SK-N-SH (cell line): ENCODE data around the gene CDH4. TPM values are rescaled to one million over a fixed set of nuclear protein-coding genes. Genes with fewer than 3 reads are reported as not detected.

Experiments used
- CTCF ChIA-PET: fragments of 300-600, 350-600 bp; formaldehyde crosslinking; extraction: SDS; loops from one replicate; lab custom pipeline; 2021; lab: Yijun Ruan, JAX
- POLR2A ChIA-PET: fragments of 350-600 bp; sonication (Branson Sonifier 250); formaldehyde crosslinking; extraction: SDS; loops from one replicate; lab custom pipeline; 2020; ENCODE audit warnings: antibody characterized with exemption, inconsistent platforms; lab: Yijun Ruan, JAX
- DNase-seq: peaks from one replicate; pipeline ENCODE4 v3.0.0; 2012
- H2AFZ ChIP-seq: fragments of 200-600 bp; sonication (generic); 2 replicates; pipeline ENCODE4 v1.8.1; 2016; ENCODE audit warnings: antibody characterized with exemption, mild to moderate bottlenecking, low read depth
- H3F3A ChIP-seq: fragments of 200-600 bp; sonication (generic); replicated peaks from 2 replicates; pipeline ENCODE3; 2016; ENCODE audit warnings: antibody characterized with exemption, mild to moderate bottlenecking; ENCODE audit not compliant: insufficient read depth
- H3K27ac ChIP-seq, 2 experiments: fragments of 200-500 bp in 1 of 2; fragments of 200-600 bp in 1 of 2; sonication (Bioruptor generic) in 1 of 2; sonication (generic), shearing (Covaris generic) in 1 of 2; 2 replicates each; pipeline versions ENCODE4 v1.5.1 to v1.6.1; 2014 to 2016; ENCODE audit warnings: low read depth in 2 of 2, inconsistent platforms in 1 of 2, low read length in 1 of 2, mild to moderate bottlenecking in 1 of 2, mixed read lengths in 1 of 2
- H3K27me3 ChIP-seq: fragments of 200-600 bp; sonication (generic), shearing (Covaris generic); 2 replicates; pipeline ENCODE4 v1.6.1; 2016; ENCODE audit warnings: mixed run types; ENCODE audit not compliant: insufficient read depth
- H3K36me3 ChIP-seq, 2 experiments: fragments of 200-500 bp in 1 of 2; fragments of 200-600 bp in 1 of 2; sonication (Bioruptor generic) in 1 of 2; sonication (generic) in 1 of 2; replicated peaks in 1 of 2; 2 replicates each; pipeline versions ENCODE3 to v1.5.1; 2014 to 2016; ENCODE audit warnings: low read length in 1 of 2, mild to moderate bottlenecking in 1 of 2; ENCODE audit not compliant: insufficient read depth in 2 of 2, control insufficient read depth in 1 of 2
- H3K4me1 ChIP-seq, 2 experiments: fragments of 200-500 bp in 1 of 2; fragments of 200-600 bp in 1 of 2; sonication (Bioruptor generic) in 1 of 2; sonication (generic), shearing (Covaris generic) in 1 of 2; 2 replicates each; pipeline versions ENCODE4 v1.5.1 to v1.6.1; 2014 to 2016; ENCODE audit warnings: low read depth in 1 of 2, low read length in 1 of 2, mixed run types in 1 of 2; ENCODE audit not compliant: insufficient read depth in 2 of 2, control insufficient read depth in 1 of 2
- H3K4me2 ChIP-seq: fragments of 200-600 bp; sonication (generic), shearing (Covaris generic); 2 replicates; pipeline ENCODE4 v1.6.1; 2017; ENCODE audit warnings: mixed run types
- H3K4me3 ChIP-seq, 2 experiments: fragments of 200-500 bp in 1 of 2; fragments of 200-600 bp in 1 of 2; sonication (Bioruptor generic) in 1 of 2; sonication (generic), shearing (Covaris generic) in 1 of 2; 2 replicates each; pipeline versions ENCODE4 v1.5.1 to v1.8.1; 2014 to 2016; ENCODE audit warnings: low read depth in 2 of 2, inconsistent platforms in 1 of 2, low read length in 1 of 2, mild to moderate bottlenecking in 1 of 2, mixed read lengths in 1 of 2, moderate library complexity in 1 of 2
- H3K79me2 ChIP-seq: fragments of 200-600 bp; sonication (generic); 2 replicates; pipeline ENCODE4 v1.8.1; 2017; ENCODE audit warnings: mild to moderate bottlenecking; ENCODE audit not compliant: insufficient read depth
- H3K9ac ChIP-seq: fragments of 200-600 bp; sonication (generic); 2 replicates; pipeline ENCODE4 v1.6.1; 2017; ENCODE audit warnings: mixed run types
- H3K9me2 ChIP-seq: fragments of 200-600 bp; sonication (generic); 2 replicates; pipeline ENCODE4 v1.6.1; 2017; ENCODE audit warnings: mixed run types
- H3K9me3 ChIP-seq: fragments of 200-600 bp; sonication (generic); 2 replicates; pipeline ENCODE4 v1.6.1; 2017; ENCODE audit warnings: mixed run types, mild to moderate bottlenecking, moderate library complexity
- H4K20me1 ChIP-seq: fragments of 200-600 bp; sonication (generic); 2 replicates; pipeline ENCODE4 v1.6.1; 2017; ENCODE audit warnings: mild to moderate bottlenecking, mixed run types; ENCODE audit not compliant: insufficient read depth
- ELF1 ChIP-seq: IDR thresholded peaks from 2 replicates; pipeline ENCODE4 v1.4.0; 2012
- FOSL2 ChIP-seq: IDR thresholded peaks from 2 replicates; pipeline ENCODE4 v1.4.0; 2012; ENCODE audit warnings: low read depth, mild to moderate bottlenecking, moderate library complexity, borderline replicate concordance
- FOXM1 ChIP-seq: IDR thresholded peaks from 2 replicates; pipeline ENCODE4 v1.4.0; 2012; ENCODE audit warnings: low read depth, mild to moderate bottlenecking
- GABPA ChIP-seq: IDR thresholded peaks from 2 replicates; pipeline ENCODE4 v1.4.0; 2012; ENCODE audit warnings: low read depth, mild to moderate bottlenecking
- IRF3 ChIP-seq: fragments of 150-350 bp; IDR thresholded peaks from 2 replicates; pipeline ENCODE4 v1.6.1; 2016; ENCODE audit warnings: mild to moderate bottlenecking, low read depth, low read length
- JUND ChIP-seq: IDR thresholded peaks from 2 replicates; pipeline ENCODE4 v1.4.0; 2012
- MXI1 ChIP-seq: IDR thresholded peaks from 2 replicates; pipeline ENCODE4 v1.6.1; 2012; ENCODE audit warnings: mild to moderate bottlenecking, low read depth, low read length, improper control_type of control experiment
- NFIC ChIP-seq: IDR thresholded peaks from 2 replicates; pipeline ENCODE4 v1.4.0; 2012; ENCODE audit warnings: borderline replicate concordance
- POLR2AphosphoS5 ChIP-seq: IDR thresholded peaks from 2 replicates; pipeline ENCODE4 v1.6.1; 2012; ENCODE audit warnings: low read depth, low read length
- RAD21 ChIP-seq: IDR thresholded peaks from 2 replicates; pipeline ENCODE4 v1.6.1; 2012; ENCODE audit warnings: mild to moderate bottlenecking, low read length
- SIN3A ChIP-seq: IDR thresholded peaks from 2 replicates; pipeline ENCODE4 v1.6.1; 2012; ENCODE audit warnings: low read depth, mild to moderate bottlenecking, low read length, moderate library complexity, borderline replicate concordance
- TAF1 ChIP-seq: IDR thresholded peaks from 2 replicates; pipeline ENCODE4 v1.6.1; 2012; ENCODE audit warnings: low read depth, mild to moderate bottlenecking, low read length, moderate library complexity, borderline replicate concordance
- TCF12 ChIP-seq: IDR thresholded peaks from 2 replicates; pipeline ENCODE4 v1.4.0; 2012
- TEAD4 ChIP-seq: IDR thresholded peaks from 2 replicates; pipeline ENCODE4 v1.4.0; 2012; ENCODE audit warnings: mild to moderate bottlenecking, borderline replicate concordance; ENCODE audit not compliant: insufficient read depth
- USF2 ChIP-seq: fragments of 150-350 bp; IDR thresholded peaks from 2 replicates; pipeline ENCODE4 v1.6.1; 2017; ENCODE audit warnings: antibody characterized with exemption, low read length, low read depth, borderline replicate concordance
- YY1 ChIP-seq: IDR thresholded peaks from 2 replicates; pipeline ENCODE4 v1.4.0; 2012; ENCODE audit warnings: low read depth, mild to moderate bottlenecking
- WGBS: methylation state at CpG from one replicate; pipeline ENCODE4 v1.1.6; 2017; ENCODE audit warnings: low lambda C conversion rate; 5-methylcytosine and 5-hydroxymethylcytosine counted together
- polyA plus RNA-seq, 3 experiments: library from polyadenylated mRNA; depleted of rRNA; stranded (reverse); fragments of >200 nt; gene quantifications; 2 replicates each; pipeline ENCODE4 v1.2.3, GENCODE V29; 2012
- TF ChIP-seq, protein P1 (sequence below): IDR thresholded peaks from 2 replicates; pipeline ENCODE4; 2012
- TF ChIP-seq, protein P2 (sequence below): IDR thresholded peaks from 2 replicates; pipeline ENCODE4 v1.4.0; 2012; ENCODE audit warnings: low read depth, borderline replicate concordance
- TF ChIP-seq, protein P3 (sequence below): fragments of 200-600 bp; sonication (generic); IDR thresholded peaks from 2 replicates; pipeline ENCODE4 v1.6.1; 2017; ENCODE audit warnings: antibody characterized with exemption, mild to moderate bottlenecking, moderate library complexity
- TF ChIP-seq, protein P4 (sequence below): IDR thresholded peaks from 2 replicates; pipeline ENCODE4 v1.4.0; 2012; ENCODE audit warnings: low read depth

The CDH4 gene
- polyA plus RNA-seq, 1 of the 3 experiments (the other 2 are of a cell fraction) = not detected

GRCh38 chr20:61728786-61729770 lies 477.0 kb downstream of the CDH4 start:
- Histone ChIP-seq H4K20me1 (no peaks in the 10 kb centered on the region), H3K27ac (no peak overlapping the region), H2AFZ (no peak overlapping the region), H3K9ac (no peak overlapping the region), H3K4me1 (no peaks in the 10 kb centered on the region), H3K79me2 (no peaks in the 10 kb centered on the region), H3K4me3 (no peak overlapping the region), H3K4me2 (no peak overlapping the region), H3K36me3 (no peaks in the 10 kb centered on the region), H3K9me2 (no peaks in the 10 kb centered on the region), H3F3A (no peaks in the 10 kb centered on the region), H3K27me3 (no peaks in the 10 kb centered on the region), H3K9me3 (no peaks in the 10 kb centered on the region)
- ChIA-PET POLR2A (no interaction called here), CTCF (no interaction called here)
- TF ChIP-seq SIN3A (no peak), TAF1 (no peak), USF2 (no peak), RAD21 (no peak), FOSL2 (no peak), ELF1 (no peak), GABPA (no peak), FOXM1 (no peak), MXI1 (no peak), POLR2AphosphoS5 (no peak), IRF3 (no peak), YY1 (no peak), JUND (no peak), TCF12 (no peak), NFIC (no peak), TEAD4 (no peak)
- TF ChIP-seq, protein P1, sequence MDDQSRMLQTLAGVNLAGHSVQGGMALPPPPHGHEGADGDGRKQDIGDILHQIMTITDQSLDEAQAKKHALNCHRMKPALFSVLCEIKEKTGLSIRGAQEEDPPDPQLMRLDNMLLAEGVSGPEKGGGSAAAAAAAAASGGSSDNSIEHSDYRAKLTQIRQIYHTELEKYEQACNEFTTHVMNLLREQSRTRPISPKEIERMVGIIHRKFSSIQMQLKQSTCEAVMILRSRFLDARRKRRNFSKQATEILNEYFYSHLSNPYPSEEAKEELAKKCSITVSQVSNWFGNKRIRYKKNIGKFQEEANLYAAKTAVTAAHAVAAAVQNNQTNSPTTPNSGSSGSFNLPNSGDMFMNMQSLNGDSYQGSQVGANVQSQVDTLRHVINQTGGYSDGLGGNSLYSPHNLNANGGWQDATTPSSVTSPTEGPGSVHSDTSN = no peak
- TF ChIP-seq, protein P2, sequence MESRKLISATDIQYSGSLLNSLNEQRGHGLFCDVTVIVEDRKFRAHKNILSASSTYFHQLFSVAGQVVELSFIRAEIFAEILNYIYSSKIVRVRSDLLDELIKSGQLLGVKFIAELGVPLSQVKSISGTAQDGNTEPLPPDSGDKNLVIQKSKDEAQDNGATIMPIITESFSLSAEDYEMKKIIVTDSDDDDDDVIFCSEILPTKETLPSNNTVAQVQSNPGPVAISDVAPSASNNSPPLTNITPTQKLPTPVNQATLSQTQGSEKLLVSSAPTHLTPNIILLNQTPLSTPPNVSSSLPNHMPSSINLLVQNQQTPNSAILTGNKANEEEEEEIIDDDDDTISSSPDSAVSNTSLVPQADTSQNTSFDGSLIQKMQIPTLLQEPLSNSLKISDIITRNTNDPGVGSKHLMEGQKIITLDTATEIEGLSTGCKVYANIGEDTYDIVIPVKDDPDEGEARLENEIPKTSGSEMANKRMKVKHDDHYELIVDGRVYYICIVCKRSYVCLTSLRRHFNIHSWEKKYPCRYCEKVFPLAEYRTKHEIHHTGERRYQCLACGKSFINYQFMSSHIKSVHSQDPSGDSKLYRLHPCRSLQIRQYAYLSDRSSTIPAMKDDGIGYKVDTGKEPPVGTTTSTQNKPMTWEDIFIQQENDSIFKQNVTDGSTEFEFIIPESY = no peak
- TF ChIP-seq, protein P3, sequence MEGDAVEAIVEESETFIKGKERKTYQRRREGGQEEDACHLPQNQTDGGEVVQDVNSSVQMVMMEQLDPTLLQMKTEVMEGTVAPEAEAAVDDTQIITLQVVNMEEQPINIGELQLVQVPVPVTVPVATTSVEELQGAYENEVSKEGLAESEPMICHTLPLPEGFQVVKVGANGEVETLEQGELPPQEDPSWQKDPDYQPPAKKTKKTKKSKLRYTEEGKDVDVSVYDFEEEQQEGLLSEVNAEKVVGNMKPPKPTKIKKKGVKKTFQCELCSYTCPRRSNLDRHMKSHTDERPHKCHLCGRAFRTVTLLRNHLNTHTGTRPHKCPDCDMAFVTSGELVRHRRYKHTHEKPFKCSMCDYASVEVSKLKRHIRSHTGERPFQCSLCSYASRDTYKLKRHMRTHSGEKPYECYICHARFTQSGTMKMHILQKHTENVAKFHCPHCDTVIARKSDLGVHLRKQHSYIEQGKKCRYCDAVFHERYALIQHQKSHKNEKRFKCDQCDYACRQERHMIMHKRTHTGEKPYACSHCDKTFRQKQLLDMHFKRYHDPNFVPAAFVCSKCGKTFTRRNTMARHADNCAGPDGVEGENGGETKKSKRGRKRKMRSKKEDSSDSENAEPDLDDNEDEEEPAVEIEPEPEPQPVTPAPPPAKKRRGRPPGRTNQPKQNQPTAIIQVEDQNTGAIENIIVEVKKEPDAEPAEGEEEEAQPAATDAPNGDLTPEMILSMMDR = no peak
- TF ChIP-seq, protein P4, sequence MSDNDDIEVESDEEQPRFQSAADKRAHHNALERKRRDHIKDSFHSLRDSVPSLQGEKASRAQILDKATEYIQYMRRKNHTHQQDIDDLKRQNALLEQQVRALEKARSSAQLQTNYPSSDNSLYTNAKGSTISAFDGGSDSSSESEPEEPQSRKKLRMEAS = no peak
- DNase-seq = no peak
- 54% methylated on average over 16 of the region's 28 CpGs for whole genome bisulfite sequencing
